ENCODE results near the gene PHKG2. TPM values are rescaled to one million over a fixed set of nuclear protein-coding genes. Genes with fewer than 3 reads are reported as not detected.

The PHKG2 gene
- polyA plus RNA-seq, 1 donor (not counting 4 experiments of a cell fraction or from before 2014, with no cell fraction given): 31.8 TPM

GRCh38 chr16:30794634-30795033 is 46.4 kb downstream of the PHKG2 start:
- no peak overlapping the region for H3K9ac ChIP-seq (ENCODE audit: control insufficient read depth, extremely low read depth, insufficient read depth, low read length)
- H4K20me1 ChIP-seq (ENCODE audit: control insufficient read depth, extremely low read depth, insufficient read depth, low read length): no peaks in the 10 kb centered on the region
- no peak overlapping the region for H3K4me3 ChIP-seq (ENCODE audit: control insufficient read depth in 2 of 3, extremely low read depth in 1 of 3, insufficient read depth in 2 of 3, low read depth in 1 of 3, low read length in 3 of 3)
- DNase-seq (ENCODE audit: low read depth, low spot score) (no peak), FAIRE-seq (no peak)
- H3K4me2 ChIP-seq (ENCODE audit: control insufficient read depth, extremely low read depth, insufficient read depth, low read depth, low read length): no peak overlapping the region
- H3K36me3 ChIP-seq (ENCODE audit: control insufficient read depth in 2 of 2, extremely low read depth in 1 of 2, insufficient read depth in 2 of 2, low read length in 2 of 2): no peaks in the 10 kb centered on the region
- H3K4me1 ChIP-seq (ENCODE audit: control insufficient read depth, extremely low read depth, insufficient read depth, low read length): no peaks in the 10 kb centered on the region
- no peaks in the 10 kb centered on the region for H3K9me1 ChIP-seq (ENCODE audit: control insufficient read depth, extremely low read depth, insufficient read depth, low read length)
- H3K27me3 ChIP-seq (ENCODE audit: control insufficient read depth, extremely low read depth, insufficient read depth, low read length): no peaks in the 10 kb centered on the region
- no peaks in the 10 kb centered on the region for H3K9me3 ChIP-seq (ENCODE audit: control insufficient read depth, low read depth, low read length)
- H3K79me2 ChIP-seq (ENCODE audit: control insufficient read depth, insufficient read depth, low read length): no peaks in the 10 kb centered on the region
- H2AFZ ChIP-seq (ENCODE audit: control insufficient read depth, low read length): no peak overlapping the region
- TF ChIP-seq, protein P1, sequence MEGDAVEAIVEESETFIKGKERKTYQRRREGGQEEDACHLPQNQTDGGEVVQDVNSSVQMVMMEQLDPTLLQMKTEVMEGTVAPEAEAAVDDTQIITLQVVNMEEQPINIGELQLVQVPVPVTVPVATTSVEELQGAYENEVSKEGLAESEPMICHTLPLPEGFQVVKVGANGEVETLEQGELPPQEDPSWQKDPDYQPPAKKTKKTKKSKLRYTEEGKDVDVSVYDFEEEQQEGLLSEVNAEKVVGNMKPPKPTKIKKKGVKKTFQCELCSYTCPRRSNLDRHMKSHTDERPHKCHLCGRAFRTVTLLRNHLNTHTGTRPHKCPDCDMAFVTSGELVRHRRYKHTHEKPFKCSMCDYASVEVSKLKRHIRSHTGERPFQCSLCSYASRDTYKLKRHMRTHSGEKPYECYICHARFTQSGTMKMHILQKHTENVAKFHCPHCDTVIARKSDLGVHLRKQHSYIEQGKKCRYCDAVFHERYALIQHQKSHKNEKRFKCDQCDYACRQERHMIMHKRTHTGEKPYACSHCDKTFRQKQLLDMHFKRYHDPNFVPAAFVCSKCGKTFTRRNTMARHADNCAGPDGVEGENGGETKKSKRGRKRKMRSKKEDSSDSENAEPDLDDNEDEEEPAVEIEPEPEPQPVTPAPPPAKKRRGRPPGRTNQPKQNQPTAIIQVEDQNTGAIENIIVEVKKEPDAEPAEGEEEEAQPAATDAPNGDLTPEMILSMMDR (optimal IDR thresholded peaks at IDR 0.05 in 1 of 3, IDR thresholded peaks at IDR 0.05 in 1 of 3, conservative IDR thresholded peaks at IDR 0.05 in 1 of 3; ENCODE audit: extremely low read depth in 1 of 3, insufficient read depth in 2 of 3, low read length in 3 of 3): no peak
- TF ChIP-seq EZH2 (IDR thresholded peaks at IDR 0.05; ENCODE audit: low read length): no peak
- dilution Hi-C loops (cut with MboI; ENCODE audit: extremely low pct_ligation_motif_present, low sequenced_read_pairs): loop anchor here (25.0 kb wide), 1 partner anchor 93 kb away; the partner anchor contains the start of genes BCL7C and CTF1
- no peak overlapping the region for H3K27ac ChIP-seq (ENCODE audit: control insufficient read depth, insufficient read depth, low read length)

GRCh38 chr16:30797670-30798309 is 49.6 kb downstream of the PHKG2 start:
- no peak for FAIRE-seq
- H3K9me3 ChIP-seq (ENCODE audit: control insufficient read depth, low read depth, low read length): no peaks in the 10 kb centered on the region
- TF ChIP-seq EZH2 (IDR thresholded peaks at IDR 0.05; ENCODE audit: low read length): no peak
- TF ChIP-seq, protein P1 (optimal IDR thresholded peaks at IDR 0.05 in 1 of 3, IDR thresholded peaks at IDR 0.05 in 1 of 3, conservative IDR thresholded peaks at IDR 0.05 in 1 of 3; ENCODE audit: extremely low read depth in 1 of 3, insufficient read depth in 2 of 3, low read length in 3 of 3): peak in 2 of 3 experiments; percentile 14 to 24
- no peaks in the 10 kb centered on the region for H3K36me3 ChIP-seq (ENCODE audit: control insufficient read depth in 2 of 2, extremely low read depth in 1 of 2, insufficient read depth in 2 of 2, low read length in 2 of 2)
- no peak for DNase-seq (ENCODE audit: low read depth, low spot score)
- dilution Hi-C loops (cut with MboI; ENCODE audit: extremely low pct_ligation_motif_present, low sequenced_read_pairs): loop anchor here (25.0 kb wide), 1 partner anchor 90 kb away; the partner anchor contains the start of genes BCL7C and CTF1
- no peak overlapping the region for H3K27ac ChIP-seq (ENCODE audit: control insufficient read depth, insufficient read depth, low read length)
- no peak overlapping the region for H3K9ac ChIP-seq (ENCODE audit: control insufficient read depth, extremely low read depth, insufficient read depth, low read length)
- no peaks in the 10 kb centered on the region for H3K9me1 ChIP-seq (ENCODE audit: control insufficient read depth, extremely low read depth, insufficient read depth, low read length)
- no peaks in the 10 kb centered on the region for H3K27me3 ChIP-seq (ENCODE audit: control insufficient read depth, extremely low read depth, insufficient read depth, low read length)
- no peaks in the 10 kb centered on the region for H3K4me1 ChIP-seq (ENCODE audit: control insufficient read depth, extremely low read depth, insufficient read depth, low read length)
- H3K79me2 ChIP-seq (ENCODE audit: control insufficient read depth, insufficient read depth, low read length): no peaks in the 10 kb centered on the region
- no peaks in the 10 kb centered on the region for H4K20me1 ChIP-seq (ENCODE audit: control insufficient read depth, extremely low read depth, insufficient read depth, low read length)
- no peak overlapping the region for H3K4me3 ChIP-seq (ENCODE audit: control insufficient read depth in 2 of 3, extremely low read depth in 1 of 3, insufficient read depth in 2 of 3, low read depth in 1 of 3, low read length in 3 of 3)
- H2AFZ ChIP-seq (ENCODE audit: control insufficient read depth, low read length): no peak overlapping the region
- no peak overlapping the region for H3K4me2 ChIP-seq (ENCODE audit: control insufficient read depth, extremely low read depth, insufficient read depth, low read depth, low read length)

Small RNA genes lying within 50 kb of the gene (small RNA-seq; reads per million reads assigned to genes)
- gene RNU6-1043P (ENCODE audit: insufficient read length in 3 of 3, low read depth in 3 of 3, low replicate concordance in 1 of 3) (0 reads per million in 3 experiments), gene SNORA30 (ENCODE audit: insufficient read length in 3 of 3, low read depth in 3 of 3, low replicate concordance in 1 of 3) (1.3 to 28.1 (median 1.5) reads per million in 3 experiments)

Other genes with a start within 250 kb of the PHKG2 start
- 10.9 to 16.6 TPM (median 13.7 TPM) in 3 replicates for gene ZNF768, start 221.9 kb upstream of the PHKG2 start, polyA plus RNA-seq
- gene ZNF747, start 213.6 kb upstream of the PHKG2 start, polyA plus RNA-seq: 2.2 to 4.3 TPM (median 2.7 TPM) in 3 replicates
- gene ZNF764, start 190.1 kb upstream of the PHKG2 start, polyA plus RNA-seq: 1.6 to 2.3 TPM (median 1.6 TPM) in 3 replicates
- 3.8 to 4.9 TPM (median 4.3 TPM) in 3 replicates for gene ZNF688, start 176.7 kb upstream of the PHKG2 start, polyA plus RNA-seq
- gene ZNF785, start 162.7 kb upstream of the PHKG2 start, polyA plus RNA-seq: 3.4 to 4.6 TPM (median 4.1 TPM) in 3 replicates
- gene ZNF689, start 138.0 kb upstream of the PHKG2 start, polyA plus RNA-seq: 2.1 to 5.7 TPM (median 3.3 TPM) in 3 replicates
- 4.3 to 7.4 TPM (median 4.8 TPM) in 3 replicates for gene PRR14, start 97.5 kb upstream of the PHKG2 start, polyA plus RNA-seq
- gene FBRS, start 90.0 kb upstream of the PHKG2 start, polyA plus RNA-seq: 5.1 to 7.7 TPM (median 7.3 TPM) in 3 replicates
- 1.0 to 4.6 TPM (median 1.4 TPM) in 3 replicates for gene SRCAP, start 49.3 kb upstream of the PHKG2 start, polyA plus RNA-seq
- gene CFAP119, start 13.6 kb downstream of the PHKG2 start, polyA plus RNA-seq: 2.2 to 3.0 TPM (median 2.3 TPM) in 3 replicates
- gene RNF40, start 13.9 kb downstream of the PHKG2 start, polyA plus RNA-seq: 45.2 to 59.6 TPM (median 52.7 TPM) in 3 replicates
- 3.6 to 6.0 TPM (median 4.1 TPM) in 3 replicates for gene ZNF629, start 38.8 kb downstream of the PHKG2 start, polyA plus RNA-seq
- gene BCL7C, start 145.7 kb downstream of the PHKG2 start, polyA plus RNA-seq: 18.5 to 22.4 TPM (median 19.2 TPM) in 3 replicates
- 2.1 to 3.2 TPM (median 2.6 TPM) in 3 replicates for gene CTF1, start 148.2 kb downstream of the PHKG2 start, polyA plus RNA-seq
- 9.6 to 15.0 TPM (median 10.2 TPM) in 3 replicates for gene FBXL19, start 175.1 kb downstream of the PHKG2 start, polyA plus RNA-seq
- 8.1 to 12.7 TPM (median 10.8 TPM) in 3 replicates for gene ORAI3, start 200.6 kb downstream of the PHKG2 start, polyA plus RNA-seq
- gene SETD1A, start 209.3 kb downstream of the PHKG2 start, polyA plus RNA-seq: 0.94 to 3.7 TPM (median 1.1 TPM) in 3 replicates
- gene HSD3B7, start 236.8 kb downstream of the PHKG2 start, polyA plus RNA-seq: 2.0 to 3.5 TPM (median 2.4 TPM) in 3 replicates

All from keratinocyte (primary cell).